Gastrocnemius medialis (tissue), 4 donors: Measurements from ENCODE around the gene UNC5C.

Experiments used
- POLR2A ChIP-seq, 2 donors: fragments of 450-650 bp; IDR thresholded peaks; one replicate each; pipeline ENCODE4 v1.6.1; 2017; ENCODE audit warnings: antibody characterized with exemption in 2 of 2, mild to moderate bottlenecking in 2 of 2, moderate library complexity in 2 of 2
- TF ChIP-seq, protein P1 (sequence below), 5 experiments: fragments of 450-650 bp in 3 of 5; fragments of 200-600 bp in 2 of 5; sonication (generic) in 2 of 5; IDR thresholded peaks in 4 of 5; conservative IDR thresholded peaks in 1 of 5; 1 replicate in 4 of 5; 2 replicates in 1 of 5; pipeline ENCODE4 v1.5.1; 2016 to 2019; ENCODE audit warnings: antibody characterized with exemption in 5 of 5, mild to moderate bottlenecking in 3 of 5, moderate library complexity in 3 of 5

DNA sequence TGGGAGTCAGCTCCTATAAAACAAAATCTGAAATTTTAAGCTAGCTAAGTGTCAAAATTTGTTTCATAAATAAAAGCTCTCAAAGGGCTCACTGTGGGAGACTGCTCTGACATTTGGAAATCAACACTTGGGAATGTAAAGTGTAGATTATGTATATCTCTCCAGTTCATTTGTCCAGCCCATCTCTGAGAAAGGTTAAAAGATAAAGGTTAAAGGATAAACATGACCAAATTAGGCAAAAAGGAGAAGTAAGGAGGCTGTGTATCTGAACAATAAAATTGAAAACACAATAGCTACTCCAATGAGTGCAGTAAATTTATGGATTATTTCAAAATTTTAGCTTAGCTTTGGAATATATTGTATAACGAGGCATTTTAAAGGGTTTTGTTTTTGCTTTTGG lies 304.9 kb downstream of the UNC5C start:
- TF ChIP-seq, protein P1, sequence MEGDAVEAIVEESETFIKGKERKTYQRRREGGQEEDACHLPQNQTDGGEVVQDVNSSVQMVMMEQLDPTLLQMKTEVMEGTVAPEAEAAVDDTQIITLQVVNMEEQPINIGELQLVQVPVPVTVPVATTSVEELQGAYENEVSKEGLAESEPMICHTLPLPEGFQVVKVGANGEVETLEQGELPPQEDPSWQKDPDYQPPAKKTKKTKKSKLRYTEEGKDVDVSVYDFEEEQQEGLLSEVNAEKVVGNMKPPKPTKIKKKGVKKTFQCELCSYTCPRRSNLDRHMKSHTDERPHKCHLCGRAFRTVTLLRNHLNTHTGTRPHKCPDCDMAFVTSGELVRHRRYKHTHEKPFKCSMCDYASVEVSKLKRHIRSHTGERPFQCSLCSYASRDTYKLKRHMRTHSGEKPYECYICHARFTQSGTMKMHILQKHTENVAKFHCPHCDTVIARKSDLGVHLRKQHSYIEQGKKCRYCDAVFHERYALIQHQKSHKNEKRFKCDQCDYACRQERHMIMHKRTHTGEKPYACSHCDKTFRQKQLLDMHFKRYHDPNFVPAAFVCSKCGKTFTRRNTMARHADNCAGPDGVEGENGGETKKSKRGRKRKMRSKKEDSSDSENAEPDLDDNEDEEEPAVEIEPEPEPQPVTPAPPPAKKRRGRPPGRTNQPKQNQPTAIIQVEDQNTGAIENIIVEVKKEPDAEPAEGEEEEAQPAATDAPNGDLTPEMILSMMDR (IDR thresholded peaks at IDR 0.05 in 4 of 5, conservative IDR thresholded peaks at IDR 0.05 in 1 of 5): no peak
- TF ChIP-seq POLR2A (IDR thresholded peaks at IDR 0.05): no peak
